HEK293T (cell line): ENCODE measurements around the gene ITGA4.

Experiments
- ELF4 ChIP-seq: fragments of 450-650 bp; IDR thresholded peaks from 2 replicates; pipeline ENCODE4 v1.6.1; 2017; ENCODE audit warnings: antibody characterized with exemption
- FOXA1 ChIP-seq: fragments of 450-650 bp; IDR thresholded peaks from 2 replicates; pipeline ENCODE4 v1.6.1; 2016; ENCODE audit warnings: mild to moderate bottlenecking
- ZNF384 ChIP-seq: fragments of 450-650 bp; IDR thresholded peaks from 2 replicates; pipeline ENCODE4 v1.6.1; 2016

DNA sequence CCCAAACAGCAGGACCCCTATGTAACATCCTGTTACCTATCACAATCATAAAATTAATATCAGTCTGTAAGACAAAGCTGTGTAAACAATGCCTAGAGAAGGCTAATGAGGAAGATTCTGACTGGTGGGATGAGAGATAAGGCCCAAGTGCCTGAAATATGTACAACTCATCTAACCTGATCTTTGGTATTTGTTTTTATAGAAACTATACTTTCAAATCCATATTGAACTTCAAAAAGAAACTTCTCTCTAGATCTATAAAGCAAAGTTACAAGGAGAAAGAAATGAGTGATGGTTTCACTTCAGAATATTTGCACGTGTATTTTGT lies 36.1 kb upstream of the ITGA4 start:
- no peak for TF ChIP-seq FOXA1
- TF ChIP-seq ZNF384 = no peak
- no peak for TF ChIP-seq ELF4
